GM21717 (cell line): ENCODE measurements around the gene TTC7B.

ENCODE experiments used
- ATAC-seq: cut with Tn5 transposase; IDR thresholded peaks from one replicate; pipeline ENCODE4 v1.9.1; 2021; ENCODE audit warnings: mild to moderate bottlenecking, moderate library complexity; ENCODE audit not compliant: unreplicated experiment

TTC7B gene

GRCh38 chr14:90568405-90568804, 247.8 kb downstream of the TTC7B start:
- ATAC-seq = no peak

- no peak for ATAC-seq
Measured at GRCh38 chr14:90567991-90568390, 248.2 kb downstream of the TTC7B start.

GRCh38 chr14:90567191-90567590, 249.0 kb downstream of the TTC7B start:
- no peak for ATAC-seq

GRCh38 chr14:90566481-90566880, 249.7 kb downstream of the TTC7B start:
- no peak for ATAC-seq

GRCh38 chr14:90564496-90564895, 251.7 kb downstream of the TTC7B start:
- ATAC-seq = no peak

GRCh38 chr14:90562652-90563051, 253.6 kb downstream of the TTC7B start:
- ATAC-seq = no peak

GRCh38 chr14:90561920-90562319, 254.3 kb downstream of the TTC7B start:
- no peak for ATAC-seq

GRCh38 chr14:90560991-90561390, 255.2 kb downstream of the TTC7B start:
- ATAC-seq = no peak

- ATAC-seq = no peak
Measured at GRCh38 chr14:90560558-90560957, 255.7 kb downstream of the TTC7B start.

- ATAC-seq = no peak
Measured at GRCh38 chr14:90559811-90560492, 256.3 kb downstream of the TTC7B start.

- ATAC-seq = no peak
Measured at GRCh38 chr14:90558983-90559590, 257.1 kb downstream of the TTC7B start.

GRCh38 chr14:90558041-90558982, 257.9 kb downstream of the TTC7B start:
- ATAC-seq = no peak

- no peak for ATAC-seq
Measured at GRCh38 chr14:90557516-90557915, 258.7 kb downstream of the TTC7B start.

GRCh38 chr14:90556666-90557450, 259.4 kb downstream of the TTC7B start:
- ATAC-seq = no peak

GRCh38 chr14:90556012-90556477, 260.2 kb downstream of the TTC7B start:
- no peak for ATAC-seq

GRCh38 chr14:90555126-90556011, 260.9 kb downstream of the TTC7B start:
- ATAC-seq = no peak

GRCh38 chr14:90554341-90554740, 261.9 kb downstream of the TTC7B start:
- ATAC-seq = no peak

GRCh38 chr14:90553921-90554336, 262.3 kb downstream of the TTC7B start:
- no peak for ATAC-seq

GRCh38 chr14:90553298-90553920, 262.8 kb downstream of the TTC7B start:
- no peak for ATAC-seq
